ENCODE results near the gene BBX.

GRCh38 chr3:107767897-107768605 lies 245.3 kb downstream of the BBX start:
- TF ChIP-seq MYBL2 (CRISPR knock-in tag; IDR thresholded peaks at IDR 0.05) (no peak), JUN (CRISPR knock-in tag; IDR thresholded peaks at IDR 0.05) (no peak), CTCF (IDR thresholded peaks at IDR 0.05) (no peak), TCF7 (CRISPR knock-in tag; IDR thresholded peaks at IDR 0.05; ENCODE audit: low read depth) (no peak), CDX4 (CRISPR knock-in tag; IDR thresholded peaks at IDR 0.05; ENCODE audit: borderline replicate concordance) (no peak)

Measured in WTC11 (cell line).